H7 (cell line): ENCODE data around the gene DCST1. TPM values are rescaled to one million over a fixed set of nuclear protein-coding genes. Genes with fewer than 3 reads are reported as not detected.

Source experiments
- DNase-seq: peaks from one replicate; pipeline ENCODE4 v3.0.0; 2012
- H3K27me3 ChIP-seq: 2 replicates; pipeline ENCODE4 v1.6.0; 2011; ENCODE audit warnings: mild to moderate bottlenecking, low read length; ENCODE audit not compliant: control insufficient read depth, insufficient read depth
- H3K36me3 ChIP-seq: replicated peaks from 2 replicates; pipeline ENCODE4 v1.5.1; 2011; ENCODE audit warnings: low read length; ENCODE audit not compliant: control insufficient read depth, insufficient read depth
- H3K4me3 ChIP-seq: 2 replicates; pipeline ENCODE4 v1.5.1; 2011; ENCODE audit warnings: low read depth, mild to moderate bottlenecking, control low read depth, low read length, moderate library complexity; ENCODE audit not compliant: insufficient read depth
- total RNA-seq: library from RNA; depleted of rRNA; stranded (reverse); fragments of >200 nt; shearing (Covaris generic); gene quantifications from 2 replicates; pipeline ENCODE4 v1.2.3, GENCODE V29; 2014

The DCST1 gene
- total RNA-seq, 1 experiment from 2014 or later, result not detected

GRCh38 chr1:154998201-154998780, 35.3 kb upstream of the DCST1 start:
- Histone ChIP-seq H3K4me3 (no peak overlapping the region), H3K27me3 (peaks cover 2% of the 10 kb centered on the region; the same call in 1 of the 2 replicates), H3K36me3 (no peaks in the 10 kb centered on the region)
- peak; percentile 47 for DNase-seq

GRCh38 chr1:154998818-154999570, 34.6 kb upstream of the DCST1 start:
- peak overlapping the region; percentile 75 for H3K4me3 ChIP-seq
- DNase-seq, result peak; percentile 89

GRCh38 chr1:154999571-155000410, 33.8 kb upstream of the DCST1 start:
- Histone ChIP-seq H3K27me3 (peaks cover 2% of the 10 kb centered on the region; the same call in 1 of the 2 replicates), H3K36me3 (no peaks in the 10 kb centered on the region)
- DNase-seq, result peak; percentile 92

More at GRCh38 chr1:154998818-154999570, 34.6 kb upstream of the DCST1 start:
- no peaks in the 10 kb centered on the region for H3K36me3 ChIP-seq
- H3K27me3 ChIP-seq, result peaks cover 2% of the 10 kb centered on the region; the same call in 1 of the 2 replicates

GRCh38 chr1:155000411-155000725, 33.3 kb upstream of the DCST1 start:
- no peaks in the 10 kb centered on the region for H3K36me3 ChIP-seq
- peak overlapping the region; percentile 75 for H3K4me3 ChIP-seq
- no peak for DNase-seq
- H3K27me3 ChIP-seq, result peaks cover 2% of the 10 kb centered on the region; the same call in 1 of the 2 replicates

More at GRCh38 chr1:154999571-155000410, 33.8 kb upstream of the DCST1 start:
- peak overlapping the region; percentile 75 for H3K4me3 ChIP-seq

- no peaks in the 10 kb centered on the region for H3K36me3 ChIP-seq
- H3K27me3 ChIP-seq, result peaks cover 2% of the 10 kb centered on the region; the same call in 1 of the 2 replicates
- peak; percentile 98 for DNase-seq
- peak overlapping the region; percentile 75 for H3K4me3 ChIP-seq
Measured at GRCh38 chr1:155000726-155001424, 32.7 kb upstream of the DCST1 start.

GRCh38 chr1:155001425-155001674, 32.3 kb upstream of the DCST1 start:
- H3K27me3 ChIP-seq, result peaks cover 2% of the 10 kb centered on the region; the same call in 1 of the 2 replicates
- peak overlapping the region; percentile 75 for H3K4me3 ChIP-seq
- no peak for DNase-seq
- no peaks in the 10 kb centered on the region for H3K36me3 ChIP-seq

- H3K27me3 ChIP-seq, result peaks cover 2% of the 10 kb centered on the region; the same call in 1 of the 2 replicates
- DNase-seq, result peak; percentile 99
- peak overlapping the region; percentile 75 for H3K4me3 ChIP-seq
- no peaks in the 10 kb centered on the region for H3K36me3 ChIP-seq
Measured at GRCh38 chr1:155001675-155002463, 31.8 kb upstream of the DCST1 start.

- Histone ChIP-seq H3K36me3 (no peaks in the 10 kb centered on the region), H3K4me3 (peak within 1 kb of the TSS; percentile 97), H3K27me3 (peaks cover 2% of the 10 kb centered on the region; the same call in 1 of the 2 replicates)
- DNase-seq, result peak; percentile 81
Measured at GRCh38 chr1:155002464-155003226, 31.0 kb upstream of the DCST1 start, which contains the start of gene ZBTB7B. Gene ZBTB7B, plus strand, starts transcription at chr1:155002802. Its CDS starts 11,859 bp downstream, at chr1:155014661.

- peaks cover 2% of the 10 kb centered on the region; the same call in 1 of the 2 replicates for H3K27me3 ChIP-seq
- peak; percentile 73 for DNase-seq
- no peaks in the 10 kb centered on the region for H3K36me3 ChIP-seq
- H3K4me3 ChIP-seq, result peak overlapping the region; percentile 97
Measured at GRCh38 chr1:155003227-155003765, 30.3 kb upstream of the DCST1 start.

GRCh38 chr1:155003766-155004351, 29.8 kb upstream of the DCST1 start:
- peaks cover 2% of the 10 kb centered on the region; the same call in 1 of the 2 replicates for H3K27me3 ChIP-seq
- DNase-seq, result peak; percentile 85
- H3K4me3 ChIP-seq, result peak overlapping the region; percentile 97
- H3K36me3 ChIP-seq, result no peaks in the 10 kb centered on the region

GRCh38 chr1:155004352-155005075, 29.1 kb upstream of the DCST1 start:
- H3K4me3 ChIP-seq, result peak overlapping the region; percentile 97
- peak; percentile 55 for DNase-seq

More at GRCh38 chr1:155004352-155005075, 29.1 kb upstream of the DCST1 start:
- Histone ChIP-seq H3K27me3 (peaks cover 2% of the 10 kb centered on the region; the same call in 1 of the 2 replicates), H3K36me3 (no peaks in the 10 kb centered on the region)
